GM12892 (cell line): ENCODE results near the gene AFMID.

Experiments used
- POLR2A ChIP-seq: IDR thresholded peaks from 2 replicates; pipeline ENCODE4 v1.6.1; 2011; ENCODE audit warnings: low read depth, low read length, control low read depth
- POLR2AphosphoS5 ChIP-seq: IDR thresholded peaks from 2 replicates; pipeline ENCODE4 v1.6.1; 2011; ENCODE audit warnings: low read depth, low read length, control low read depth
- TAF1 ChIP-seq: IDR thresholded peaks from 2 replicates; pipeline ENCODE4 v1.6.1; 2011; ENCODE audit warnings: low read depth, mild to moderate bottlenecking, control low read depth, low read length, borderline replicate concordance

GRCh38 chr17:78175643-78175981 lies 11.6 kb upstream of the AFMID start:
- TF ChIP-seq POLR2AphosphoS5 (no peak; the same call in 1 of the 2 replicates), POLR2A (no peak; the same call in 1 of the 2 replicates), TAF1 (no peak)
